ENCODE data around the gene CLCN7.

The CLCN7 gene

DNA sequence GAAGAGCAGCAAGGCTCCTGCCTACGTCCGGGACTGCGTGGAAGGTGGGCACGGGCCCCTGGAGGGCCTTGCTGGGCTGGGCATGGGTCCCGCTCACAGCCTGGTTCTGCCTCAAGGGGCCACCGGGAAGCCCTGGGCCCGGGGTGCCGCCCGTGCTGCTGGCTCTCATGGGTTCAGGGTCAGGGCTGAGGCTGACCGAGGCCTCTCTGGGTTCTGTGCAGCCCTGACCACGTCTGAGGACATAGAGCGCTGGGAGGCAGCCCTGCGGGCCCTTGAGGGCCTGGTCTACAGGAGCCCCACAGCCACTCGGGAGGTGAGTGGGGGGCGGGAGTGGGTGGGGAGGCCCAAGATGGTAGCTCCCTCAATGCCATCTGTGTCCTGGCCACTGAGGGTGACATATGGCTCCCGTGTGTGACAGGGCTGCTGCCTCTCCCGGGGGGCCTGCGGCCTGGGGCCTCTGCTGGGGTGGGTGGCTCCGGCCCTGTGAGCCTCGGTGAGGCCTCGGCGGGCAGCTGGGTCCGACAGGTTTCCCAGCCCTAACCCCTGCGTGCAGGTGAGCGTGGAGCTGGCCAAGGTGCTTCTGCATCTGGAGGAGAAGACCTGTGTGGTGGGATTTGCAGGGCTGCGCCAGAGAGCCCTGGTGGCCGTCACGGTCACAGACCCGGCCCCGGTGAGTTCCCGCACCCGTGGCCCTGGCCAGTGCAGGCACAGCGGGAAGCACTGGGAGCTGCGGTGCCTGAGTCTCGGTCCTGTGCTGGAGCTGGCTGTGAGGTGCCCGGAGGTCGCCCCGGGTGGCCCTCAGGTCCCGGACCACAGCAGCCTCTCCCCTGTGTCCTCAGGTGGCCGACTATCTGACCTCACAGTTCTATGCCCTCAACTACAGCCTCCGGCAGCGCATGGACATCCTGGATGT lies 27.5 kb upstream of the CLCN7 start:
- no peak for DNase-seq

DNA sequence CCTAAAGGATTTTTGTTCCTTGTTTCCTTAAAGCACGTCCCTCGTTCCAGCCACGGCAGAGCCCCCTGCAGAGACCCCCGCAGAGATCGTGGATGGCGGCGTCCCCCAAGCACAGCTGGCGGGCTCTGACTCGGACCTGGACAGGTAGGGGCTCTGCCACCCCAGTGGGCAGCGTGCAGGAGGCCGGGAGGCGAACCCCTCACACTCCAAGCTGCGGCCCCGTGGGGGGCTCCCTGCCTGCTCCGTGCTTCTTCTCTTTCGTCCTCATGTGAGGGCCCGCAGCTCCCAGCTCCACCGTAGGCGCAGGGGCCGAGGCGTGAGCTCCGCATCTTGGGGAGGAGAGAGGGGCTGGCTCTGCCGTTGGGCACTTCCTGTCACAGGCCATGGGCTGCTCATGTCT lies 26.8 kb upstream of the CLCN7 start:
- no peak for DNase-seq

DNA sequence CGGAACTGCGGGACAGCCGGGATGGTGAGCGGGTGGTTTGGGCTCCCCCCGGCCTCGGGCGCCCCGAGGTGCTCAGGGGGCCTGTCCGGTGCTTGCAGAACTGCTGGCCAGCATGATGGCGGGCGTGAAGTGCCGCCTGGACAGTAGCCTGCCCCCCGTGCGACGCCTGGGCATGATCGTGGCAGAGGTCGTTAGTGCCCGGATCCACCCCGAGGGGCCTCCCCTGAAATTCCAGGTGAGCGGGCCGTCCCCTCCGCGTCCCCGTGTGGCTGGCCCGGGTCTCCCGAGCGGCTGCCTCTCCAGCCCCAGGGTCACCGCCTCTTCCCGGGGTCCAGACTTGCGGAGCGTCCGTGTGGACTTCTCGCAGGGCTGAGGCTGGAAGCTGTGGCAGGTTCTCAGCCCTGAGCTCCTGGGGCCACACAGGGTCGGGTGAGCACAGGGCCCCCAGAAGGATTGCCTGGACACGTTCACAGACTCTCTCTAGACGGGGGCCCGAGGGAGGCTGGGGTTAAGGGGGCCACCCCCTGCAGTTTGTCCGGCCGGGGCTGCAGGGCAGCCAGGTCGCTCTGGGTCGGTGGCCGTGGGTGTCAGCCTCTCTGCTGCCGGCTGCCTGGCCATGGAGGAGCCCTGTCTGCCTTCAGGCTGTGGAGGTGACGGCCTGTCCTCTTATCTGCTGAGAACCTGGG lies 25.8 kb upstream of the CLCN7 start:
- no peak for DNase-seq

DNA sequence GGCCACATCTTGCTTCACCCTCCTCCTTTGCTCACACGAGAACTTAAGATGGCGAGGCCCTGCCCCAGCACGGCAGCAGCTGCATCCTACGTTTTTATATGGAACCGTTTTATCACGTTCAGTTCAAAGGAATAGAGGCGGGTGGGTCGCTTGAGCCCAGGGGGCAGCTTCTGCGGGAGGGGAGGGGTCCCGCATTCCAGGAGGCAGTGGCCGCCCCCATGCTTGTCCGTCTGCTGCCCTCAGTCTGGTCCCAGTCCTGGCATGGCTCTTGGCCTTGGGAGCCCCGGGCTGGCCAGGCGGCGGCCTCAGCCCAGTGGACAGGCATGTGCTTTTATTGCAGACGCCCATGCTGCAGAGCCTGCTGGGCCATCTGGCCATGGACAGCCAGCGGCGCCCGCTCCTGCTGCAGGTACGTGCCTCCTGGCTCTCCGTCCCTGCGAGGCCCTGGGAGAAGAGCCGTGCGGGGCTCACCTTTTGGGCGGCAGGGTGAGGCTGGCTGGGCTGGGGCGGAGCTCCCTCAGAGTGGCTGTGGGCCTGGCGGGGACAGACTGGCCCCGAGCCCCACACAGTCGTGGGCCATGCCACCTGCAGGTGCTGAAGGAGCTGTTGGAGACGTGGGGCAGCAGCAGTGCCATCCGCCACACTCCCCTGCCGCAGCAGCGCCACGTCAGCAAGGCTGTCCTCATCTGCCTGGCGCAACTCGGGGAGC lies 25.1 kb upstream of the CLCN7 start:
- no peak for DNase-seq

DNA sequence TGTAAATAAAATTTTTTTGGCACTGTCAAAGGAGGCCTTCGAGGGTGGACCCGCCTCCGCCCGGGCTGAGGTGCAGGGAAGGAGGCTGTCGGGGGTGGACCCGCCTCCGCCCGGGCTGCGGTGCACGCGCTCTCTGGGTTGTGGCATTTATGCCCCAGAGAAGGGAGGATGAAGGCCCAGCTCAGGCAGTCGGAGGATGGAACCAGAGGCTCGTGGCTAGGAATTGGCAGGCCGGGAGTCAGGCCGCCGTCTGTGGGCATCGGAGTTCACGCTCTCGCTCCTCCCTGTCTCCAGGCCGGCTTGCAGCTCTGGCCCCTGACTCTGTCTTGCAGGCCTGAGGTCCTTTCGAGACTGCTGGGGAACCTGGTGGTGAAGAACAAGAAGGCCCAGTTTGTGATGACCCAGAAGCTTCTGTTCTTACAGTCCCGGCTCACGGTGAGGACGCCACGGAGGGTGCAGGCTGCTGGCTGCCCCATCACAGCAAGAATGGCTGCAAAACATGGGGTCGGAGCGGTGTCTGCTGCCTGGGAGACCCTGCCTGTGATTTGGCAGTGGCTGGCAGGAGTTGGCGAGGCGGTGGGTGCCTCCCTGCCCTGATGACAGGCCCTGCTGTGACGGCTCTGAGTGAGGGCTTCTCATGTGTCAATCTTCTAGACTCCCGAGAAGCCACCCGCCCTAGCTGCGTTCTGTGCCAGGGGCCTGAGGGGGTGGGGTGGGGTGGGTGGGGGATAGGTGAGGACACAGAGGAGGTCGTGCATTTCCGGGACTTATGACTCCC lies 24.3 kb upstream of the CLCN7 start:
- DNase-seq = no peak

DNA sequence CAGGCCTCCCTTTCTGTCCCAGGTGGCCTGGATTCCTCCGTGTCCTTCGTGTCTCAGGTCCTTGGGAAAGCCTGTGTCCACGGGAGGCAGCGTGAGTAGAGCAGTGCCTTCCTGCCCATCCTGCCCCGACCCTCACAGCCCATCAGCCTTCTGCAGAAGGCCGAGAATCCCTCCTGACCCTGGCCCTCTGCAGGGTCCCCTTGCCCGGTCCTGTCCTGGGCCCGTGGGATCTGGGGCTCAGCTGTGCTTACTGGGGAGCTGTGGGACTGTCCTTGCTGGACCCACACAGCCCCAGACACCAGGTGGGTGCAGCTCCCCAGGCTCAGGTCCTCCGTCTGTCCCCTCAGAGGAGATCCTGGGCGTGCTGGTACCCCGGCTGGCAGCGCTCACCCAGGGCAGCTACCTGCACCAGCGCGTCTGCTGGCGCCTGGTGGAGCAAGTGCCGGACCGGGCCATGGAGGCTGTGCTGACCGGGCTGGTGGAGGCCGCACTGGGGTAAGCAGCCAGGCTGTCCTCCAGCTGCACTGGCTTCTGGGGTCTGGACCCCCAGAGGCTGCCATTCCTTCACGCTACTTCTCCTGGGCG lies 22.3 kb upstream of the CLCN7 start:
- no peak for DNase-seq

DNA sequence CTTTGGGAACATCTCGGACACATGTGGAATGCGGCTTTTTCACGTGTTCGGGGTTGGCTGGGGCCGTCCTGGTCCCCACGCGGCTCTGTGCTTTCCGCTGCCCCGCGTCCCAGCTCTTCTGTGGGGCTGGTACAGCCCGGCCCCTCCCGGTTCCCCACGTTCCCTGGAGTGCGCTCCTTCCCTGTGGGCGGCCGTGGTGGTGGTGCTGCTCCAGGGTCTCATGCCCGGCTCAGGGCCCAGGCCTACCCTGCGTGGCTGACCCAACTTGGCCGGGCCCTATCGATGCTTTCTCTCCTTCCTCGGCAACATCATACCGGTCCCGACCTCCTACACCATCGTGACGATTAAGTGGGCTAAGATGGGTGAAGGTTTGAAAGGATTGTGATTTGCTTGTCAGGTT lies 21.6 kb upstream of the CLCN7 start:
- DNase-seq = no peak

- no peak for DNase-seq
These were observed 21.0 kb upstream of the CLCN7 start for GRCh38 chr16:1495889-1496262.

GRCh38 chr16:1495211-1495888 lies 20.5 kb upstream of the CLCN7 start:
- DNase-seq = no peak

DNA sequence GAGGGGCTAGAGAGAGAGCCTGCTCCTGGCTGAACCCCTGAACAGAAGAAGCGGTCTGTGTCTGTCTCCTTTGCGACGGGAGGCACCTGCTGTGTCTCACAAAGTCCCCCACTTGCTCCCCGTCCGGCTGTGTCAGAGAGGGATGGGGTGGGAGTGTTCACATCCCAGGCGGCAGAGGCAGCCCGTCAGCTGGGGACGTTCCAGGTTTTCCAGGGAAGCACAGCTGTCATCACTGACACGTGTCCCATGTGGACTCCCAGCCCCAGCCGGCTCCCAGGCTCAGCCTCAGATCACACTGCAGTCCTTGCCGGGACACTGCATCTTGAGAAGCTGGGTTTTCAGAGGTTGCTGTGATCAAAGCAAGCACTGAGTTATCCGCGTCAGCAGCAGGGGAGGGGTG lies 19.9 kb upstream of the CLCN7 start:
- no peak for DNase-seq

DNA sequence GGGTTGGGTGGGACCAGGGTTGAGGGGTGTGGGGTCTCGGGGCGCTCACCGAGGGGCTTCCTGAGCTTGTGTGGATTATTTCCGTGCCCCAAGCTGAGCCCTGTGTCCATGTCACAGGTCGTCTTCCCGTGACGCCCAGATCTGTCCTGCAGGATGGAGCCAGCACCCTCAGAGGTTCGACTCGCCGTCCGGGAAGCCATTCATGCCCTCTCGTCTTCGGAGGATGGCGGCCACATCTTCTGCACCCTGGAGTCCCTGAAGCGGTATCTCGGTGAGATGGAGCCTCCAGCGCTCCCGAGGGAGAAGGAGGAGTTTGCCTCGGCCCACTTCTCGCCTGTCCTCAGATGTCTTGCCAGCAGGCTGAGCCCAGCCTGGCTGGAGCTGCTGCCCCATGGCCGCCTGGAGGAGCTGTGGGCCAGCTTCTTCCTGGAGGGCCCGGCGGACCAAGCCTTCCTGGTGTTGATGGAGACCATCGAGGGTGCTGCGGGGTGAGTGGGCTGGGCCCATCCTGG lies 19.4 kb upstream of the CLCN7 start:
- peak; percentile 62 for DNase-seq

DNA sequence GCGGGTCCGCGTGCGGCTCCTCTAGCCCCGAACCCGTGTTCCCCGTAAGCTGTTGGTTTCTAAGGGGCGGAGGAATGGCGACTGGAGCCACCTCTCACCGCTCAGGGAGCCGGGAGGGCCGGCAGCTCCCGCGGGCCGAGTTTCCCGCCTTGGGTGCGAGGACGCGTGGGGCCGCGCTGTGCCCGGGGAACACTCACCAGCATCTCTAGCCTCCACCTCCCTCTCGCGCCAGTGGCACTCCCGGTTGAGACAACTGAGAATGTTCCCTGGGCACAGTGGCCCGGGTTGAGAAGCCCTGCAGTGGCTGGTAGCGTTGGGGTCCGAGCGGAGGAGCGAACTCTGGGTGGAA lies 18.9 kb upstream of the CLCN7 start:
- DNase-seq = no peak

DNA sequence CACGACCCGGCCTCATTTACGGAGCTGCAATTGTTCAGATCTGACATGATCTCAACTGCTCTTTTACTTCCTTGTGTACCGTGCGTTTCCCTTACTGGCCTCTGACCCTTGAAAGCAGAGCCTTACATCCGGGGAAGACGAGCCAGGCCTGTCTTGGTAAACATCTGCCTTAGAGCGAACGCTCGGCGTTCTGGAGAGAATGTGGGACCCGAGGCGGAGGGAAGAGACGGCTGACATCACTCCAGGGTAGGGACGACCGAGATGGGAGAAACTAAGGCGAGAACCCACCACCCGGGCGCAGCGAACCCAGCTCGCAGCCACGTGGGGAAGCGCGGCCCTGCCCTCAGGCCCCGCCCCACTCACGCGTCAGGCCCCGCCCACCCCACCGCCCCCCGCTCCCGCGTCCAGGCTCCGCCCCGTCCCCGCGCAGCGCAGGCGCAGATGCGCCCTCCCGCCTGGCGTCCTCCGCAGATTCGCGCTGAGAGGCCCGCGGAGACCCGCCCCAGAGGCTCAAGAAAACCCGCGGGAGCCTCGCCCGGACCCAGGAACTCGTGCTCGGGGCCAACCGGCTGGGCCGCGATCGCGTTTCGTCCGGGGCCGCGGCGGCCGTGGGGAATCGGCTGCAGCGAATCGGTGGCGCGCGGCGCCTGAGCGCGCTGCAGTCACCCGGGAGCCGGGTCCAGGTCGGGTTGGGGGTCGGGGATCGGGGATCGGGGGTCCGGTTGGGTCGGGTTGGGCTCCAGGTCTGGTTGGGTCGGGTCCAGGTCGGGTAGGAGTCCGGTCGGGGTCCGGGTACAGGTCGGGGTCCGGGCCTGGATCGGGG lies 18.3 kb upstream of the CLCN7 start, which contains the start of gene TELO2:
TELO2 (plus strand) TSS at position 438 of the 823 bp plus-strand sequence. CDS start 922 bp downstream, outside the sequence.
- DNase-seq = peak; percentile 79

DNA sequence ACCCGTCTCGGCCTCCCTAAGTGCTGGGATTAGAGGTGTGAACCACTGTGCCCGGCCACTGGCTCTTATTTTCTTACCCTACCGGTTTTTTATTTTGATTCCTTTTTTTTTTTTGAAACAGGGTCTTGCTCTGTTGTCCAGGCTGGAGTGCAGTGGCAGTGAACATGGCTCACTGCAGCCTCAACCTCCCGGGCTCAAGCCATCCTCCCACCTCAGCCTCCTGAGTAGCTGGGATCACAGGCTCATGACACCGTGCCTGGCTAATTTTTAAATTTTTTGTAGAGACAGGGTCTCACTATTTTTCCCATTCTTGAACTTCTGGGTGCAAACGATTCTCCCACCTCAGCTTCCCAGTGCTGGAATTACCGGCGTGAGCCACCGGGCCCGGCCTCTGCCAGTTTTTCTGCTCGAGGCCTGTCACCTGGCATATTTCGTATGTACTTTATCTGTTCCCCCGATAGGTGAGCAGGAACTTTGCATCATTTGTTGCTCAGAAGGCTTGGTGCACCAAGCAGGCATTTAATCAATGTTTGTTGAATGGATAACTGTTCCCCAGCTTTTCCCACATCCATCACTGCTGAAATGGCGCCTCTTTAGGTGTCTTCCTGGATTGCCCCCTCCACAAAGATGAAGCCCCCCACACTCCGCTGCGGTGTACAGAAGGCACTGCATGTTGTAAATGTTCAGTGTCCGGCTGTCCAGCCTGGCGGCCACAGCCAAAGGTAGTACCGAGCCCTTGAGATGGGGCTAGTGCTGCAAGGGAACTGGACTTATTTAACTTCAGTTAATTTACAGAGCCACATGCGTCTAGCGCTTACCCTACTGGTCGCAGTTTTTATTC lies 17.5 kb upstream of the CLCN7 start:
- no peak for DNase-seq

GRCh38 chr16:1491327-1491726 lies 16.5 kb upstream of the CLCN7 start:
- DNase-seq = no peak

DNA sequence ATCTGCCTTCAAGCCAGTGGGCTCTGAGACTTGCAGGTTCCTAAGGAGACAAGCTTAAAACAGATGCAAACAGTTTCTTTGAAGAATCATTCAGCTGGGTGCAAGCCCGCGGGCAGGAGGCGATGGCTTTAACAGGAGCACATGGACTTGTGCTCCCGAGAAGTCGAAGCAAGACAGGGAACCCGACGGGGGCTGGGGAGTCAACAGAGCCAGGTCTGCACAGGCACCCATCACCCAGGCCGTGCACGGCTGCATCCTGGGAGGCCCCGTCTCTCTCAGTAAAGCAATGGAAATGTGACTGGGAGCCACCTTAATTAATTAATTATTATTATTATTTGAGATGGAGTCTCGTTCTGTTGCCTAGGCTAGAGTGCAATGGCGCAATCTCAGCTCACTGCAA lies 14.2 kb upstream of the CLCN7 start:
- no peak for DNase-seq

DNA sequence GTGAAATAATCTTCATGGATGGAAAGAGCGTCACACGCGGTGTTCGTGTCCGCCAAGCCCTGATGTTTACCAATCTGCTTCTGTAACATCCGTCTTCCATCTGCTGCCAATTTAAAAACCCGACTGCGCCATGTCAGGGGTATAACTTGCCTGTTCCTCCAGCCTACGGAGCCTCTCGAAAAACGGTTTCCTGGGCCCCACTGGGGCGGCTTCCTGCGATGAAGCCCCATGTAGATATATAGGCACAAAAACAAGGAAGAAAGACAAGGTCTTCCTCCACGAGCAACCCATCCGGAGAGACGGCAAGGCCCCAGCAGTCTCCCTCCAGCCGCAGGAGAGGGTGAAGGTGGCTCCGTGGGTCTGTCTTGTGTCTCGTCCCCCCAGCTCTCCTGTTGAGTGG lies 13.8 kb upstream of the CLCN7 start, which contains the start of gene PTX4:
PTX4 (minus strand) TSS at position 326 of the 400 bp plus-strand sequence; CDS start at position 291, 35 bp downstream.
- no peak for DNase-seq

- DNase-seq = no peak
These were observed 13.3 kb upstream of the CLCN7 start for GRCh38 chr16:1488054-1488601.

All from fibroblast of skin of scalp (primary cell).